Measurements from ENCODE around the gene SGMS2.

The SGMS2 gene

GRCh38 chr4:107824350-107825071, at the start of gene SGMS2:
Gene SGMS2 (plus strand): TSS chr4:107824932. CDS start chr4:107895554, 70,622 bp downstream.
- DNase-seq, result peak in 1 of 2 experiments; percentile 41

- DNase-seq, result no peak
Measured at GRCh38 chr4:107777890-107778289, 46.8 kb upstream of the SGMS2 start.

GRCh38 chr4:107778784-107779530, 45.8 kb upstream of the SGMS2 start:
- DNase-seq, result no peak

- DNase-seq, result no peak
Measured at GRCh38 chr4:107780665-107781064, 44.1 kb upstream of the SGMS2 start.

GRCh38 chr4:107791902-107792301, 32.8 kb upstream of the SGMS2 start:
- DNase-seq, result no peak

- no peak for DNase-seq
Measured at GRCh38 chr4:107792711-107793110, 32.0 kb upstream of the SGMS2 start.

- DNase-seq, result no peak
Measured at GRCh38 chr4:107793996-107794395, 30.7 kb upstream of the SGMS2 start.

GRCh38 chr4:107799669-107800450, 24.9 kb upstream of the SGMS2 start:
- no peak for DNase-seq

- no peak for DNase-seq
Measured at GRCh38 chr4:107800706-107801105, 24.0 kb upstream of the SGMS2 start.

GRCh38 chr4:107801766-107802211, 22.9 kb upstream of the SGMS2 start:
- DNase-seq, result no peak

- DNase-seq, result no peak
Measured at GRCh38 chr4:107804956-107805355, 19.8 kb upstream of the SGMS2 start.

- DNase-seq, result no peak
Measured at GRCh38 chr4:107806196-107806595, 18.5 kb upstream of the SGMS2 start.

- DNase-seq, result no peak
Measured at GRCh38 chr4:107808572-107808971, 16.2 kb upstream of the SGMS2 start.

- no peak for DNase-seq
Measured at GRCh38 chr4:107809210-107809609, 15.5 kb upstream of the SGMS2 start.

GRCh38 chr4:107814758-107815157, 10.0 kb upstream of the SGMS2 start:
- no peak for DNase-seq

- DNase-seq, result no peak
Measured at GRCh38 chr4:107815158-107815557, 9.6 kb upstream of the SGMS2 start.

- no peak for DNase-seq
Measured at GRCh38 chr4:107818301-107818910, 6.3 kb upstream of the SGMS2 start.

- DNase-seq, result no peak
Measured at GRCh38 chr4:107823870-107824349, 822 bp upstream of the SGMS2 start.

GRCh38 chr4:107825072-107825824, 516 bp downstream of the SGMS2 start:
- DNase-seq, result peak in 1 of 2 experiments; percentile 9

- peak in 1 of 2 experiments; percentile 3 for DNase-seq
Measured at GRCh38 chr4:107826421-107826980, 1.8 kb downstream of the SGMS2 start.

GRCh38 chr4:107828315-107829090, 3.8 kb downstream of the SGMS2 start:
- DNase-seq, result no peak
